ENCODE results near the gene SRY. TPM values are rescaled to one million over a fixed set of nuclear protein-coding genes. Genes with fewer than 3 reads are reported as not detected.

SRY gene
- total RNA-seq, result not detected in 2 replicates

GRCh38 chrY:2787600-2787999 is at the start of gene SRY:
Gene SRY, minus strand, starts transcription at chrY:2787682. Its CDS starts 79 bp downstream, at chrY:2787603.

Other genes starting within 250 kb of the SRY start
- 373 and 401 TPM in 2 replicates for gene RPS4Y1, start 53.9 kb upstream of the SRY start, total RNA-seq
- gene ZFY, start 147.7 kb upstream of the SRY start, total RNA-seq, result 3.5 and 6.7 TPM in 2 replicates